Endothelial cell (in vitro differentiated cells): ENCODE measurements around the gene CA6. TPM values are rescaled to one million over a fixed set of nuclear protein-coding genes. Genes with fewer than 3 reads are reported as not detected.
"Not testable (repeated sequence)": the region's sequence is repeated elsewhere in the genome, so short reads cannot be mapped to it uniquely, and the experiment has no call there.

Experiments used
- DNase-seq: peaks from one replicate; pipeline ENCODE4 v3.0.0; 2021; ENCODE audit warnings: low spot score
- H3K27ac Mint-ChIP-seq: one replicate; pipeline ENCODE4 v1.8.0; 2021; ENCODE audit warnings: mixed read lengths, inconsistent platforms; ENCODE audit not compliant: unreplicated experiment
- H3K27me3 Mint-ChIP-seq: one replicate; pipeline ENCODE4 v1.8.0; 2021; ENCODE audit warnings: mild to moderate bottlenecking, moderate library complexity, mixed read lengths, inconsistent platforms; ENCODE audit not compliant: unreplicated experiment
- H3K36me3 Mint-ChIP-seq: one replicate; pipeline ENCODE4 v1.8.0; 2021; ENCODE audit warnings: mild to moderate bottlenecking, low read depth, mixed read lengths, inconsistent platforms; ENCODE audit not compliant: unreplicated experiment
- H3K4me1 Mint-ChIP-seq: one replicate; pipeline ENCODE4 v1.8.0; 2021; ENCODE audit warnings: mild to moderate bottlenecking, mixed read lengths, inconsistent platforms; ENCODE audit not compliant: unreplicated experiment
- H3K4me3 Mint-ChIP-seq: one replicate; pipeline ENCODE4 v1.8.0; 2021; ENCODE audit warnings: mild to moderate bottlenecking, mixed read lengths, inconsistent platforms; ENCODE audit not compliant: unreplicated experiment
- H3K9me3 Mint-ChIP-seq: one replicate; pipeline ENCODE4 v1.8.0; 2021; ENCODE audit warnings: mixed read lengths, inconsistent platforms; ENCODE audit not compliant: unreplicated experiment
- CTCF ChIP-seq: fragments of 200-600 bp; sonication (generic); IDR thresholded peaks from one replicate; pipeline ENCODE4 v1.5.0; 2021; ENCODE audit warnings: antibody characterized with exemption; ENCODE audit not compliant: unreplicated experiment
- total RNA-seq: library from RNA; stranded (reverse); fragmentation: NEBNext Ultra II Directional; extraction: Animal tissue kit (Norgen Biotek cat#: 25700); gene quantifications from one replicate; pipeline ENCODE4 v1.2.1, GENCODE V29; 2021; ENCODE audit not compliant: unreplicated experiment

The CA6 gene
- total RNA-seq, 1 donor from 2014 or later, result 2.5 TPM

GRCh38 chr1:8926707-8927694 lies 18.7 kb upstream of the CA6 start:
- no peak overlapping the region for H3K4me3 Mint-ChIP-seq
- peaks cover 6% of the 10 kb centered on the region for H3K27me3 Mint-ChIP-seq
- H3K4me1 Mint-ChIP-seq, result no peaks in the 10 kb centered on the region
- H3K27ac Mint-ChIP-seq, result no peak overlapping the region
- TF ChIP-seq CTCF, result no peak
- DNase-seq, result no peak
- H3K36me3 Mint-ChIP-seq, result no peaks in the 10 kb centered on the region
- H3K9me3 Mint-ChIP-seq, result no peaks in the 10 kb centered on the region

- no peak for DNase-seq
- TF ChIP-seq CTCF, result no peak
- Mint-ChIP-seq H3K36me3 (no peaks in the 10 kb centered on the region), H3K4me3 (no peak overlapping the region), H3K4me1 (no peaks in the 10 kb centered on the region), H3K27ac (no peak overlapping the region), H3K27me3 (peaks cover 7% of the 10 kb centered on the region), H3K9me3 (no peaks in the 10 kb centered on the region)
Measured at GRCh38 chr1:8930116-8930515, 15.6 kb upstream of the CA6 start.

- H3K36me3 Mint-ChIP-seq, H3K4me3 Mint-ChIP-seq, DNase-seq, H3K27me3 Mint-ChIP-seq, H3K4me1 Mint-ChIP-seq, H3K27ac Mint-ChIP-seq, H3K9me3 Mint-ChIP-seq: not testable (repeated sequence)
Measured at GRCh38 chr1:8937051-8937450, 8.6 kb upstream of the CA6 start.

GRCh38 chr1:8937701-8938100 lies 8.0 kb upstream of the CA6 start:
- Mint-ChIP-seq H3K27ac (no peak overlapping the region), H3K9me3 (peaks cover 4% of the 10 kb centered on the region), H3K36me3 (no peaks in the 10 kb centered on the region), H3K4me3 (no peak overlapping the region), H3K4me1 (peaks cover 8% of the 10 kb centered on the region), H3K27me3 (peaks cover 6% of the 10 kb centered on the region)
- TF ChIP-seq CTCF, result no peak
- no peak for DNase-seq

GRCh38 chr1:8938232-8938999 lies 7.3 kb upstream of the CA6 start:
- no peak for DNase-seq
- no peak for TF ChIP-seq CTCF
- H3K27ac Mint-ChIP-seq, result no peak overlapping the region
- H3K4me1 Mint-ChIP-seq, result peaks cover 16% of the 10 kb centered on the region
- peaks cover 4% of the 10 kb centered on the region for H3K9me3 Mint-ChIP-seq
- H3K4me3 Mint-ChIP-seq, result no peak overlapping the region
- no peaks in the 10 kb centered on the region for H3K36me3 Mint-ChIP-seq
- peaks cover 6% of the 10 kb centered on the region for H3K27me3 Mint-ChIP-seq
